HEK293T (cell line): ENCODE measurements around the gene GPR152.
"Not testable (repeated sequence)": the region's sequence is repeated elsewhere in the genome, so short reads cannot be mapped to it uniquely, and the experiment has no call there.

Experiments used
- CTCF ChIA-PET: fragments of 350-600 bp; formaldehyde crosslinking; extraction: SDS; loops from one replicate; lab custom pipeline; 2021; ENCODE audit warnings: antibody characterized with exemption, inconsistent platforms; lab: Yijun Ruan, JAX
- POLR2A ChIA-PET: fragments of 350-600 bp; formaldehyde crosslinking; extraction: SDS; loops from one replicate; lab custom pipeline; 2020; ENCODE audit warnings: antibody characterized with exemption, inconsistent platforms; lab: Yijun Ruan, JAX
- DNase-seq: peaks from one replicate; pipeline ENCODE4 v3.0.0; 2012; ENCODE audit warnings: mixed read lengths; ENCODE audit errors: extremely low spot score
- ARNT ChIP-seq: fragments of 450-650 bp; IDR thresholded peaks from 2 replicates; pipeline ENCODE4 v1.6.1; 2017; ENCODE audit warnings: mild to moderate bottlenecking
- BHLHE40 ChIP-seq: fragments of 450-650 bp; IDR thresholded peaks from 2 replicates; pipeline ENCODE4 v1.6.1; 2016; ENCODE audit warnings: mild to moderate bottlenecking, moderate library complexity, borderline replicate concordance
- CTBP1 ChIP-seq: fragments of 450-650 bp; IDR thresholded peaks from 2 replicates; pipeline ENCODE4 v1.6.1; 2016; ENCODE audit warnings: borderline replicate concordance
- ELF4 ChIP-seq: fragments of 450-650 bp; IDR thresholded peaks from 2 replicates; pipeline ENCODE4 v1.6.1; 2017; ENCODE audit warnings: antibody characterized with exemption
- FOXA1 ChIP-seq: fragments of 450-650 bp; IDR thresholded peaks from 2 replicates; pipeline ENCODE4 v1.6.1; 2016; ENCODE audit warnings: mild to moderate bottlenecking
- FOXK2 ChIP-seq: fragments of 450-650 bp; IDR thresholded peaks from 2 replicates; pipeline ENCODE4 v1.6.1; 2016; ENCODE audit warnings: mild to moderate bottlenecking
- FOXM1 ChIP-seq: fragments of 450-650 bp; IDR thresholded peaks from 2 replicates; pipeline ENCODE4 v1.6.1; 2017; ENCODE audit warnings: mild to moderate bottlenecking, borderline replicate concordance
- HDGF ChIP-seq: fragments of 450-650 bp; IDR thresholded peaks from 2 replicates; pipeline ENCODE4 v1.6.1; 2017; ENCODE audit warnings: antibody characterized with exemption, borderline replicate concordance
- L3MBTL2 ChIP-seq: fragments of 450-650 bp; conservative IDR thresholded peaks from 2 replicates; pipeline ENCODE4 v1.6.1; 2016; ENCODE audit warnings: mild to moderate bottlenecking
- LEF1 ChIP-seq: fragments of 450-650 bp; IDR thresholded peaks from 2 replicates; pipeline ENCODE4 v1.6.1; 2017; ENCODE audit warnings: mild to moderate bottlenecking, borderline replicate concordance
- NFRKB ChIP-seq: fragments of 450-650 bp; IDR thresholded peaks from 2 replicates; pipeline ENCODE4 v1.6.1; 2016; ENCODE audit warnings: mild to moderate bottlenecking, moderate library complexity
- PKNOX1 ChIP-seq: fragments of 450-650 bp; IDR thresholded peaks from 2 replicates; pipeline ENCODE4 v1.6.1; 2016
- SP1 ChIP-seq: fragments of 450-650 bp; IDR thresholded peaks from 2 replicates; pipeline ENCODE4 v1.6.1; 2017
- TARDBP ChIP-seq: fragments of 450-650 bp; IDR thresholded peaks from 2 replicates; pipeline ENCODE4 v1.6.1; 2016
- ZNF384 ChIP-seq: fragments of 450-650 bp; IDR thresholded peaks from 2 replicates; pipeline ENCODE4 v1.6.1; 2016

GPR152 gene

GRCh38 chr11:67483831-67484665 is 31.5 kb upstream of the GPR152 start:
- ChIA-PET CTCF (no interaction called here), POLR2A (no interaction called here)
- DNase-seq = no peak
- TF ChIP-seq ELF4 (no peak), ARNT (no peak), FOXM1 (no peak), TARDBP (no peak), LEF1 (no peak), PKNOX1 (no peak), ZNF384 (no peak), BHLHE40 (no peak), FOXA1 (no peak), L3MBTL2 (no peak), NFRKB (no peak)

GRCh38 chr11:67482827-67483798 is 30.6 kb upstream of the GPR152 start, which contains the start of gene AIP:
AIP (plus strand) TSS chr11:67483026; CDS start chr11:67483159, 133 bp downstream.
- TF ChIP-seq NFRKB = no peak
- TF ChIP-seq PKNOX1 = peak; percentile 98
- no peak for TF ChIP-seq SP1
- TF ChIP-seq CTBP1 = no peak
- TF ChIP-seq LEF1 = no peak
- TF ChIP-seq L3MBTL2 = peak; percentile 100
- no peak for TF ChIP-seq FOXM1
- peak; percentile 52; the same call in 1 of the 2 replicates for TF ChIP-seq ELF4
- CTCF ChIA-PET = interaction anchor here (0.6 to 0.7 kb wide), 2 partner anchors 12 to 90 kb away, joined by 3 to 4 read pairs; no protein-coding TSS in a partner anchor
- peak; percentile 98 for DNase-seq
- POLR2A ChIA-PET = interaction anchor here (0.6 to 1.6 kb wide), 14 partner anchors 9 to 129 kb away, joined by 3 to 10 read pairs (median 4); partner anchors contain the start of genes PPP1CA, RAD9A and TMEM134

- CTCF ChIA-PET = interaction anchor here (0.6 to 0.7 kb wide), 2 partner anchors 13 to 90 kb away, joined by 3 to 4 read pairs; no protein-coding TSS in a partner anchor
- POLR2A ChIA-PET = interaction anchor here (0.6 to 1.6 kb wide), 16 partner anchors 9 to 128 kb away, joined by 3 to 10 read pairs (median 4); partner anchors contain the start of genes PPP1CA, RAD9A and TMEM134
- no peak for TF ChIP-seq FOXK2
- no peak for TF ChIP-seq FOXA1
- peak; percentile 87 for TF ChIP-seq ZNF384
- no peak for TF ChIP-seq NFRKB
- DNase-seq = no peak
Observed at GRCh38 chr11:67482275-67482826, 29.8 kb upstream of the GPR152 start.

GRCh38 chr11:67477344-67478050 is 25.0 kb upstream of the GPR152 start:
- DNase-seq, POLR2A ChIA-PET: not testable (repeated sequence)
- CTCF ChIA-PET = interaction anchor here (0.7 kb wide), 1 partner anchor 9 kb away, joined by 9 read pairs; no protein-coding TSS in a partner anchor

- DNase-seq, POLR2A ChIA-PET, CTCF ChIA-PET: not testable (repeated sequence)
Observed at GRCh38 chr11:67476692-67477091, 24.2 kb upstream of the GPR152 start.

GRCh38 chr11:67472882-67473281 is 20.4 kb upstream of the GPR152 start:
- no peak for DNase-seq
- POLR2A ChIA-PET = interaction anchor here (0.8 kb wide), 1 partner anchor 10 kb away, joined by 3 read pairs; the partner anchor contains the start of gene AIP
- TF ChIP-seq TARDBP (no peak), HDGF (no peak), NFRKB (no peak), CTBP1 (no peak), ZNF384 (no peak), FOXK2 (no peak), SP1 (no peak), L3MBTL2 (no peak)
- CTCF ChIA-PET = no interaction called here
